GM12878 (cell line): ENCODE results near the gene WDR18. TPM values are rescaled to one million over a fixed set of nuclear protein-coding genes. Genes with fewer than 3 reads are reported as not detected.

Experiments used
- ATAC-seq: fragments of 200-7000 bp; cut with Tn5 transposase; 3 replicates; pipeline ENCODE4 v1.9.1; 2020; ENCODE audit warnings: mild to moderate bottlenecking, moderate library complexity
- BruUV-seq: library from RNA; stranded (reverse); fragments of 400-500 nt; replicated peaks from 2 replicates; lab custom pipeline; 2021; lab: Mats Ljungman, UMichigan
- CTCF ChIA-PET: fragments of 300-600 bp; sonication (Branson Sonifier 250); formaldehyde crosslinking; extraction: SDS; loops from one replicate; lab custom pipeline; 2021; ENCODE audit warnings: inconsistent platforms; lab: Yijun Ruan, JAX
- POLR2A ChIA-PET: fragments of 350-600 bp; formaldehyde crosslinking; extraction: SDS; loops from one replicate; lab custom pipeline; 2021; ENCODE audit warnings: inconsistent platforms; lab: Charles Lee
- RAD21 ChIA-PET: fragments of 300-600 bp; sonication (Branson Sonifier 250); formaldehyde crosslinking; loops from one replicate; lab custom pipeline; 2023; ENCODE audit warnings: antibody characterized with exemption; ENCODE audit not compliant: unreplicated experiment; lab: Charles Lee
- SMC1A ChIA-PET: fragments of 300-600 bp; sonication (Branson Sonifier 250); formaldehyde crosslinking; loops from one replicate; lab custom pipeline; 2023; ENCODE audit not compliant: unreplicated experiment, uncharacterized antibody; lab: Charles Lee
- DNase-seq: peaks from one replicate; pipeline ENCODE4 v3.0.0-alpha.2; 2011; ENCODE audit warnings: low read depth, low spot score
- FAIRE-seq: peaks from 3 replicates; lab custom pipeline; 2011; peaks lifted over from hg19 to GRCh38; lab: Jason Lieb, UNC
- H2AFZ ChIP-seq: 2 replicates; pipeline ENCODE4 v1.6.0; 2011; ENCODE audit warnings: low read depth, low read length, control low read depth; ENCODE audit not compliant: control insufficient read depth
- H3K27ac ChIP-seq: 2 replicates; pipeline ENCODE4 v1.5.1; 2011; ENCODE audit warnings: control low read depth; ENCODE audit not compliant: control insufficient read depth, insufficient read depth
- H3K27me3 ChIP-seq, 2 experiments: replicated peaks in 1 of 2; 2 replicates each; pipeline versions ENCODE4 v1.6.0 to v1.6.1; 2011; ENCODE audit warnings: low read length in 1 of 2; ENCODE audit not compliant: control insufficient read depth in 2 of 2, insufficient read depth in 2 of 2
- H3K36me3 ChIP-seq, 2 experiments: 2 replicates each; pipeline ENCODE4 v1.5.1; 2011; ENCODE audit warnings: low read length in 1 of 2; ENCODE audit not compliant: control insufficient read depth in 2 of 2, insufficient read depth in 2 of 2
- H3K4me1 ChIP-seq: 2 replicates; pipeline ENCODE4 v1.6.1; 2011; ENCODE audit warnings: mild to moderate bottlenecking, low read length, moderate library complexity, mixed read lengths; ENCODE audit not compliant: control insufficient read depth, insufficient read depth
- H3K4me2 ChIP-seq: 2 replicates; pipeline ENCODE4 v1.6.0; 2011; ENCODE audit warnings: control low read depth; ENCODE audit not compliant: control insufficient read depth, insufficient read depth
- H3K4me3 ChIP-seq: fragments of 200-600 bp; sonication (generic); 2 replicates; pipeline ENCODE4 v1.5.1; 2016
- H3K79me2 ChIP-seq: 2 replicates; pipeline ENCODE4 v1.6.0; 2011; ENCODE audit warnings: low read length; ENCODE audit not compliant: control insufficient read depth, insufficient read depth
- H3K9ac ChIP-seq: 2 replicates; pipeline ENCODE4 v1.8.0; 2011; ENCODE audit warnings: low read length, control low read depth, mixed read lengths; ENCODE audit not compliant: control insufficient read depth, insufficient read depth
- H3K9me3 ChIP-seq: replicated peaks from 3 replicates; pipeline ENCODE4 v1.5.1; 2011; ENCODE audit warnings: mild to moderate bottlenecking, low read length; ENCODE audit not compliant: control insufficient read depth, insufficient read depth
- H4K20me1 ChIP-seq: 2 replicates; pipeline ENCODE4 v1.6.0; 2011; ENCODE audit not compliant: control insufficient read depth, insufficient read depth
- LARP7 ChIP-seq: fragments of 450-650 bp; IDR thresholded peaks from 2 replicates; pipeline ENCODE4 v1.6.1; 2017; ENCODE audit warnings: mild to moderate bottlenecking
- POLR2A ChIP-seq: IDR thresholded peaks from 2 replicates; pipeline ENCODE4 v1.6.1; 2011; ENCODE audit warnings: low read depth, mild to moderate bottlenecking, low read length
- RBBP5 ChIP-seq: fragments of 200-600 bp; sonication (generic); conservative IDR thresholded peaks from 2 replicates; pipeline ENCODE4 v1.6.1; 2016
- WGBS: methylation state at CpG from one replicate; pipeline ENCODE4 v1.1.6; 2016; ENCODE audit warnings: low lambda C conversion rate; ENCODE audit not compliant: insufficient replicate concordance, insufficient coverage; ENCODE audit errors: missing lambda C conversion rate; 5-methylcytosine and 5-hydroxymethylcytosine counted together
- in situ Hi-C: fragments of 300-500 bp; cut with MboI; formaldehyde crosslinking; loops from 9 replicates; pipeline ENCODE4 v1.14.3; 2018; ENCODE audit warnings: mixed read lengths
- intact Hi-C: fragments of 100-400 bp; cut with micrococcal nuclease; formaldehyde crosslinking; loops from one replicate; pipeline ENCODE4 v1.14.2; 2022; ENCODE audit not compliant: unreplicated experiment
- polyA plus RNA-seq, 11 experiments: library from polyadenylated mRNA; depleted of rRNA in 4 of 11; unstranded in 6 of 11; stranded (reverse) in 5 of 11; fragments of >200 nt; fragmentation: Nextera tagmentation in 4 of 11; fragmentation: Illumina TruSeq in 1 of 11; extraction: Ambion mirVana in 4 of 11; extraction: Trizol in 1 of 11; gene quantifications; 1 replicate in 1 of 11; 2 replicates in 10 of 11; pipeline versions ENCODE4 v1.2.1 to v1.2.3, GENCODE V29; 2011 to 2016; ENCODE audit warnings: inconsistent platforms in 2 of 11, missing spikeins in 2 of 11, low read depth in 1 of 11
- total RNA-seq, 4 experiments: library from RNA; depleted of rRNA in 3 of 4; stranded (reverse); fragments of >200 nt in 3 of 4; fragmentation: Illumina TruSeq in 1 of 4; extraction: Trizol in 1 of 4; gene quantifications; 2 replicates each; pipeline versions ENCODE4 v1.2.1 to v1.2.3, GENCODE V29; 2013 to 2021
- TF ChIP-seq, protein P1 (sequence below): IDR thresholded peaks from 2 replicates; pipeline ENCODE4 v1.6.1; 2012; ENCODE audit warnings: low read length, inconsistent platforms

The WDR18 gene
- total and polyA plus RNA-seq, 10 of the 15 experiments (the other 5 are each of a cell fraction or from before 2014, with no cell fraction given): 3.0 to 206 (median 62.3) TPM

DNA sequence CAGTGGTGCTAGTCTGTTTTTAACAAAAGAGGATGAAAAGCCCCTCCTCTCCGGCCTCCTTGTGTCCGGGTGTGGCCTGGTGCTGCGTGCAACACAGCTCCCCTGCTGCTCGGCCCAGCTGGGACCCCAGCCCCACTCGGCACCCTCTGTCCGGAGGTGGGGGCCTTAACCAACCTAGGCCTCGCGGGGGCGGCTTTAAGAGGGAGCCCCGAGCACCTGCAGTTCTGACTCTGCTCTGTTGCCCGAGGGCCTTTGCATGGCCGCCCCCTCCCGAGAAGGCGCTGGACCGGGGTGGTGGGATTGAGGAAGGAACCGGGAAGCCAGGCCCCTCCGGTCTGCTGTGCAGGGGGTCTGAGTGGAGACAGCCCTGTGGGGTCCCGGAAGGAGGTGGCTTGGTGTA is 10.4 kb downstream of the WDR18 start:
- Histone ChIP-seq H3K4me3 (no peak overlapping the region), H3K9me3 (no peaks in the 10 kb centered on the region), H3K9ac (no peak overlapping the region), H3K36me3 (peaks cover 4 to 12% of the 10 kb centered on the region in 2 experiments; a peak in 3 of 4 replicates), H3K4me1 (no peaks in the 10 kb centered on the region; the same call in 1 of the 2 replicates), H3K4me2 (no peak overlapping the region), H4K20me1 (no peaks in the 10 kb centered on the region), H3K79me2 (no peaks in the 10 kb centered on the region), H3K27me3 (no peaks in the 10 kb centered on the region), H3K27ac (no peak overlapping the region), H2AFZ (no peak overlapping the region)
- in situ Hi-C loops (no loop called here), intact Hi-C loops (no loop called here)
- ChIA-PET CTCF (no interaction called here), SMC1A (no interaction called here), RAD21 (no interaction called here), POLR2A (no interaction called here)
- no TSS peak for BruUV-seq
- no peak for ATAC-seq
- no peak for DNase-seq
- TF ChIP-seq RBBP5: no peak
- TF ChIP-seq, protein P1, sequence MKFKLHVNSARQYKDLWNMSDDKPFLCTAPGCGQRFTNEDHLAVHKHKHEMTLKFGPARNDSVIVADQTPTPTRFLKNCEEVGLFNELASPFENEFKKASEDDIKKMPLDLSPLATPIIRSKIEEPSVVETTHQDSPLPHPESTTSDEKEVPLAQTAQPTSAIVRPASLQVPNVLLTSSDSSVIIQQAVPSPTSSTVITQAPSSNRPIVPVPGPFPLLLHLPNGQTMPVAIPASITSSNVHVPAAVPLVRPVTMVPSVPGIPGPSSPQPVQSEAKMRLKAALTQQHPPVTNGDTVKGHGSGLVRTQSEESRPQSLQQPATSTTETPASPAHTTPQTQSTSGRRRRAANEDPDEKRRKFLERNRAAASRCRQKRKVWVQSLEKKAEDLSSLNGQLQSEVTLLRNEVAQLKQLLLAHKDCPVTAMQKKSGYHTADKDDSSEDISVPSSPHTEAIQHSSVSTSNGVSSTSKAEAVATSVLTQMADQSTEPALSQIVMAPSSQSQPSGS: no peak
- no peak for TF ChIP-seq LARP7
- no peak for FAIRE-seq
- 93% methylated on average over 18 of the region's 18 CpGs for WGBS

DNA sequence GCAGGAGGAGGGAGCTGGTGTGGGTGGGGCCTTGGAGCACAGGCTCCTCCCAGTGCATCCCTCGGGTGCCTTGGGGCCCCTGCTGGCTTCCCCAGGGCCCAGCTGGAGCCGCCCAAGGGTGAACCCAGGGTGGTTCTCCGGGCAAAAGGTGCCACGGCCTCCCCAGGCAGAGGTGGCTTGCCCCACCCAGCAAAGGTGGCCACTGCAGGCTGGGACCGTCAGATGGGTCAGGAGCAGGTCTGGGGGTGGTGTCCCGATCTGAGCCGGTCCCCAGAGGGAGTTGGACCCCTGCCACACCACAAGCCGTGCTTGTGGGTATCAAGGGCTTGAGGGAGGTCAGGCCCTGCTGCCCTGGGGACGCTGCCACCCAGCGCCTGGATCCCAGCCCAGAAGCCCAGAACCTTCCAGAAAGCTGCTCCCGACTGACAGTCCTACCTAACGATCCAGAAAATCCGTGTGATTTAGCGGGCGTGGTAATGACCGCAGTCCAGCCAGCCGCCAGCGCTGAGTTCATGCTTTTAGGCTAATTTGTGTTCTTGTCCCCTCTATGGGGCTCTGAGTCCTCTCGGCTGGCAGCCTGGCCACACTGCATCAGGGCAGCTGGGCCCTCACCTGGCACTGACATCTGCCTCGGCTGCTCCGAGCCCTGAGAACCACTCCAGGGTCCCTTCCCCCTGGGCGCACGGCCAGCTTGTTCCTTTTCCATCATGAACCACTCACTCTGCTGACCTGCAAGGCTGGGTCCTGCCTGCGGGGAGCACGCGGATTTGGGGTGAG is 11.1 kb downstream of the WDR18 start:
- WGBS: 69% methylated on average over 24 of the region's 26 CpGs
- ATAC-seq (no peak), DNase-seq (no peak), FAIRE-seq (no peak)
- Histone ChIP-seq H3K9me3 (no peaks in the 10 kb centered on the region), H3K27ac (no peak overlapping the region), H3K9ac (no peak overlapping the region), H4K20me1 (no peaks in the 10 kb centered on the region), H2AFZ (no peak overlapping the region), H3K4me2 (no peak overlapping the region), H3K79me2 (no peaks in the 10 kb centered on the region), H3K4me1 (no peaks in the 10 kb centered on the region; the same call in 1 of the 2 replicates), H3K27me3 (no peaks in the 10 kb centered on the region), H3K4me3 (no peak overlapping the region), H3K36me3 (peaks cover 4 to 6% of the 10 kb centered on the region in 2 experiments; a peak in 3 of 4 replicates)
- ChIA-PET POLR2A (no interaction called here), CTCF (no interaction called here), RAD21 (interaction anchor here (3.3 kb wide), 1 partner anchor 11 kb away, joined by 11 read pairs; the partner anchor contains the start of gene WDR18), SMC1A (no interaction called here)
- in situ Hi-C loops (no loop called here), intact Hi-C loops (loop anchor here (5.0 kb wide), 1 partner anchor 133 kb away; no protein-coding TSS in a partner anchor)
- TF ChIP-seq POLR2A (peak; percentile 3; the same call in 1 of the 2 replicates), LARP7 (no peak)
- no TSS peak for BruUV-seq
